DND-41 (cell line): ENCODE results near the gene SVIL.

Experiments used
- EZH2 ChIP-seq: IDR thresholded peaks from 3 replicates; pipeline ENCODE4 v1.6.1; 2012; ENCODE audit warnings: borderline replicate concordance, low read depth, mild to moderate bottlenecking, moderate library complexity, low read length, inconsistent platforms; ENCODE audit not compliant: severe bottlenecking
- TF ChIP-seq, protein P1 (sequence below): IDR thresholded peaks from 2 replicates; pipeline ENCODE4 v1.5.1; 2012; ENCODE audit warnings: borderline replicate concordance, low read length, moderate library complexity, mild to moderate bottlenecking; ENCODE audit not compliant: poor library complexity, severe bottlenecking; ENCODE audit errors: extremely low read depth

- TF ChIP-seq, protein P1, sequence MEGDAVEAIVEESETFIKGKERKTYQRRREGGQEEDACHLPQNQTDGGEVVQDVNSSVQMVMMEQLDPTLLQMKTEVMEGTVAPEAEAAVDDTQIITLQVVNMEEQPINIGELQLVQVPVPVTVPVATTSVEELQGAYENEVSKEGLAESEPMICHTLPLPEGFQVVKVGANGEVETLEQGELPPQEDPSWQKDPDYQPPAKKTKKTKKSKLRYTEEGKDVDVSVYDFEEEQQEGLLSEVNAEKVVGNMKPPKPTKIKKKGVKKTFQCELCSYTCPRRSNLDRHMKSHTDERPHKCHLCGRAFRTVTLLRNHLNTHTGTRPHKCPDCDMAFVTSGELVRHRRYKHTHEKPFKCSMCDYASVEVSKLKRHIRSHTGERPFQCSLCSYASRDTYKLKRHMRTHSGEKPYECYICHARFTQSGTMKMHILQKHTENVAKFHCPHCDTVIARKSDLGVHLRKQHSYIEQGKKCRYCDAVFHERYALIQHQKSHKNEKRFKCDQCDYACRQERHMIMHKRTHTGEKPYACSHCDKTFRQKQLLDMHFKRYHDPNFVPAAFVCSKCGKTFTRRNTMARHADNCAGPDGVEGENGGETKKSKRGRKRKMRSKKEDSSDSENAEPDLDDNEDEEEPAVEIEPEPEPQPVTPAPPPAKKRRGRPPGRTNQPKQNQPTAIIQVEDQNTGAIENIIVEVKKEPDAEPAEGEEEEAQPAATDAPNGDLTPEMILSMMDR: no peak
- TF ChIP-seq EZH2: no peak
These were observed 3.8 kb downstream of the SVIL start for GRCh38 chr10:29631049-29631339.
